Thyroid gland (tissue), 4 donors: Measurements from ENCODE around the gene FAM168A.

ENCODE experiments used
- POLR2A ChIP-seq, 2 donors: fragments of 450-650 bp; IDR thresholded peaks; one replicate each; pipeline ENCODE4 v1.6.1; 2017; ENCODE audit warnings: antibody characterized with exemption in 2 of 2, mild to moderate bottlenecking in 2 of 2, moderate library complexity in 1 of 2
- TF ChIP-seq, protein P1 (sequence below), 6 experiments: fragments of 200-600 bp in 3 of 6; fragments of 450-650 bp in 3 of 6; sonication (generic) in 3 of 6; IDR thresholded peaks; one replicate each; pipeline ENCODE4 v1.5.1; 2016 to 2019; ENCODE audit warnings: antibody characterized with exemption in 6 of 6, mild to moderate bottlenecking in 2 of 6, inconsistent platforms in 1 of 6, moderate library complexity in 1 of 6

GRCh38 chr11:73579641-73580434 is 18.1 kb downstream of the FAM168A start:
- TF ChIP-seq, protein P1, sequence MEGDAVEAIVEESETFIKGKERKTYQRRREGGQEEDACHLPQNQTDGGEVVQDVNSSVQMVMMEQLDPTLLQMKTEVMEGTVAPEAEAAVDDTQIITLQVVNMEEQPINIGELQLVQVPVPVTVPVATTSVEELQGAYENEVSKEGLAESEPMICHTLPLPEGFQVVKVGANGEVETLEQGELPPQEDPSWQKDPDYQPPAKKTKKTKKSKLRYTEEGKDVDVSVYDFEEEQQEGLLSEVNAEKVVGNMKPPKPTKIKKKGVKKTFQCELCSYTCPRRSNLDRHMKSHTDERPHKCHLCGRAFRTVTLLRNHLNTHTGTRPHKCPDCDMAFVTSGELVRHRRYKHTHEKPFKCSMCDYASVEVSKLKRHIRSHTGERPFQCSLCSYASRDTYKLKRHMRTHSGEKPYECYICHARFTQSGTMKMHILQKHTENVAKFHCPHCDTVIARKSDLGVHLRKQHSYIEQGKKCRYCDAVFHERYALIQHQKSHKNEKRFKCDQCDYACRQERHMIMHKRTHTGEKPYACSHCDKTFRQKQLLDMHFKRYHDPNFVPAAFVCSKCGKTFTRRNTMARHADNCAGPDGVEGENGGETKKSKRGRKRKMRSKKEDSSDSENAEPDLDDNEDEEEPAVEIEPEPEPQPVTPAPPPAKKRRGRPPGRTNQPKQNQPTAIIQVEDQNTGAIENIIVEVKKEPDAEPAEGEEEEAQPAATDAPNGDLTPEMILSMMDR (IDR thresholded peaks at IDR 0.05), result no peak
- no peak for TF ChIP-seq POLR2A (IDR thresholded peaks at IDR 0.05)
